ENCODE results near the gene CAVIN2. TPM values are rescaled to one million over a fixed set of nuclear protein-coding genes. Genes with fewer than 3 reads are reported as not detected.
"Not testable (repeated sequence)": the region's sequence is repeated elsewhere in the genome, so short reads cannot be mapped to it uniquely, and the experiment has no call there.

The CAVIN2 gene
- total and polyA plus RNA-seq, 2 experiments from 2014 or later, result 2.0 to 4.8 TPM

- no peak overlapping the region for H2AFZ ChIP-seq
- no peak overlapping the region for H3K4me3 ChIP-seq
- no peaks in the 10 kb centered on the region for H3K79me2 ChIP-seq
- no peaks in the 10 kb centered on the region for H3K9me3 ChIP-seq (ENCODE audit: low read depth)
- TF ChIP-seq, protein P1, sequence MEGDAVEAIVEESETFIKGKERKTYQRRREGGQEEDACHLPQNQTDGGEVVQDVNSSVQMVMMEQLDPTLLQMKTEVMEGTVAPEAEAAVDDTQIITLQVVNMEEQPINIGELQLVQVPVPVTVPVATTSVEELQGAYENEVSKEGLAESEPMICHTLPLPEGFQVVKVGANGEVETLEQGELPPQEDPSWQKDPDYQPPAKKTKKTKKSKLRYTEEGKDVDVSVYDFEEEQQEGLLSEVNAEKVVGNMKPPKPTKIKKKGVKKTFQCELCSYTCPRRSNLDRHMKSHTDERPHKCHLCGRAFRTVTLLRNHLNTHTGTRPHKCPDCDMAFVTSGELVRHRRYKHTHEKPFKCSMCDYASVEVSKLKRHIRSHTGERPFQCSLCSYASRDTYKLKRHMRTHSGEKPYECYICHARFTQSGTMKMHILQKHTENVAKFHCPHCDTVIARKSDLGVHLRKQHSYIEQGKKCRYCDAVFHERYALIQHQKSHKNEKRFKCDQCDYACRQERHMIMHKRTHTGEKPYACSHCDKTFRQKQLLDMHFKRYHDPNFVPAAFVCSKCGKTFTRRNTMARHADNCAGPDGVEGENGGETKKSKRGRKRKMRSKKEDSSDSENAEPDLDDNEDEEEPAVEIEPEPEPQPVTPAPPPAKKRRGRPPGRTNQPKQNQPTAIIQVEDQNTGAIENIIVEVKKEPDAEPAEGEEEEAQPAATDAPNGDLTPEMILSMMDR (IDR thresholded peaks at IDR 0.05; ENCODE audit: poor library complexity), result no peak
- TF ChIP-seq EZH2phosphoT487 (IDR thresholded peaks at IDR 0.05; ENCODE audit: low read depth, severe bottlenecking, unreplicated experiment), result no peak
- H4K20me1 ChIP-seq (ENCODE audit: insufficient read depth, poor library complexity, severe bottlenecking), result no peaks in the 10 kb centered on the region
- H3K9me2 ChIP-seq (replicated peaks; ENCODE audit: insufficient read depth), result no peaks in the 10 kb centered on the region
- WGBS (ENCODE audit: low lambda C conversion rate, missing lambda C conversion rate), result 78% methylated on average over 4 of the region's 4 CpGs
- no peak for DNase-seq (ENCODE audit: low spot score)
- H3K27me3 ChIP-seq, result no peaks in the 10 kb centered on the region
- H3K4me2 ChIP-seq, result no peak overlapping the region
- H3K4me1 ChIP-seq (ENCODE audit: insufficient read depth), result no peaks in the 10 kb centered on the region
- H3K27ac ChIP-seq, result no peak overlapping the region
- H3K36me3 ChIP-seq (replicated peaks; ENCODE audit: insufficient read depth, low read depth), result no peaks in the 10 kb centered on the region
Measured at GRCh38 chr2:191789796-191790195, 57.1 kb downstream of the CAVIN2 start.

DNA sequence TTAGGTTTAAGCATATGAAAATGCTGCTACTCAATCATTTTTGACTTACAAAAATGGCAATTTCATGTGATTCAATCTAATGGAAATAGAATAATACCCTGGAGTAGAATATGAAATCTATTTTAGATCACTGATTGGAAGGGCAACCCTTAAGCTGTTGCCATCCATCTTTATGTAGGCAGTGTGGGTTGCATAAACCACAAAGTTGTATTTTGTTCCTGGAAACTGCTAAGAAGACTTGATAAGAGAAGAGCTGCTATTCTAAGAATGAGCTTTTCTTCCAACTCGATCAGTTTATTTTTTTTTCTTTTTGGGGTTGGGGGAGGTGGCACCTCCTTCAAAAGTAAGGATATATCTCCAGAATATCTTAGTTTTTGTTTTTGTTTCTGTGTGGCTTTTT lies 60.2 kb downstream of the CAVIN2 start:
- H3K9me2 ChIP-seq (replicated peaks; ENCODE audit: insufficient read depth), result no peaks in the 10 kb centered on the region
- H2AFZ ChIP-seq, result no peak overlapping the region
- H3K4me3 ChIP-seq, result no peak overlapping the region
- DNase-seq (ENCODE audit: low spot score), result no peak
- no peaks in the 10 kb centered on the region for H3K4me1 ChIP-seq (ENCODE audit: insufficient read depth)
- H3K27ac ChIP-seq, result no peak overlapping the region
- 54% methylated on average over 1 of the region's 1 CpG for WGBS (ENCODE audit: low lambda C conversion rate, missing lambda C conversion rate)
- no peaks in the 10 kb centered on the region for H3K27me3 ChIP-seq
- TF ChIP-seq, protein P1 (IDR thresholded peaks at IDR 0.05; ENCODE audit: poor library complexity), result no peak
- TF ChIP-seq EZH2phosphoT487 (IDR thresholded peaks at IDR 0.05; ENCODE audit: low read depth, severe bottlenecking, unreplicated experiment), result no peak
- TF ChIP-seq EZH2 (IDR thresholded peaks at IDR 0.05; ENCODE audit: borderline replicate concordance), result no peak
- no peaks in the 10 kb centered on the region for H3K36me3 ChIP-seq (replicated peaks; ENCODE audit: insufficient read depth, low read depth)
- no peak overlapping the region for H3K4me2 ChIP-seq
- H3K79me2 ChIP-seq, result no peaks in the 10 kb centered on the region
- H3K9me3 ChIP-seq (ENCODE audit: low read depth), result no peaks in the 10 kb centered on the region
- H4K20me1 ChIP-seq (ENCODE audit: insufficient read depth, poor library complexity, severe bottlenecking), result no peaks in the 10 kb centered on the region

DNA sequence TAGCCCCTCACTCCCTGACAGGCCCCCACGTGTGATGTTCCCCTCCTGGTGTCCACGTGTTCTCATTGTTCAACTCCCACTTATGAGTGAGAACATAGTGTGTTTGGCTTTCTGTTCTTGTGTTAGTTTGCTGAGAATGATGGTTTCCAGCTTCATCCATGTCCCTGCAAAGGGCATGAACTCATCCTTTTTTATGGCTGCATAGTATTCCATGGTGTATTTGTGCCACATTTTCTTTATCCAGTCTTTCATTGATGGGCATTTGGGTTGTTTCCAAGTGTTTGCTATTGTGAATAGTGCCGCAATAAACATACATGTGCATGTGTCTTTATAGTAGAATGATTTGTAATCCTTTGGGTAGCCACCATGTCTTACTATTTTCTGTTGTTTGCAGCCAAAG lies 61.2 kb downstream of the CAVIN2 start:
- not testable (repeated sequence) for H3K79me2 ChIP-seq; H3K36me3 ChIP-seq (replicated peaks; ENCODE audit: insufficient read depth, low read depth)
- WGBS (ENCODE audit: low lambda C conversion rate, missing lambda C conversion rate), result 91% methylated on average over 3 of the region's 3 CpGs

More for the DNA sequence above, 61.2 kb downstream of the CAVIN2 start:
- H3K4me3 ChIP-seq; H3K9me3 ChIP-seq (ENCODE audit: low read depth); DNase-seq (ENCODE audit: low spot score); H3K4me1 ChIP-seq (ENCODE audit: insufficient read depth); H4K20me1 ChIP-seq (ENCODE audit: insufficient read depth, poor library complexity, severe bottlenecking); H2AFZ ChIP-seq; H3K9me2 ChIP-seq (replicated peaks; ENCODE audit: insufficient read depth); H3K27ac ChIP-seq; H3K4me2 ChIP-seq; H3K27me3 ChIP-seq: not testable (repeated sequence)

Other genes starting within 250 kb of the CAVIN2 start
- gene NABP1, start 169.0 kb downstream of the CAVIN2 start, total RNA-seq, result 36.1 and 40.0 TPM in 2 replicates
- 19.6 and 27.2 TPM in 2 replicates for gene NABP1, start 169.0 kb downstream of the CAVIN2 start, polyA plus RNA-seq